Bronchial epithelial cell (primary cell): ENCODE results near the gene DNAJB8. TPM values are rescaled to one million over a fixed set of nuclear protein-coding genes. Genes with fewer than 3 reads are reported as not detected.
A peak's percentile ranks its signal among the peaks of the same experiment; 100 is the strongest.

Experiments
- DNase-seq: peaks from one replicate; pipeline ENCODE4 v3.0.0-alpha.2; 2010; ENCODE audit warnings: low read depth
- FAIRE-seq: peaks from 2 replicates; lab custom pipeline; 2011; peaks lifted over from hg19 to GRCh38; lab: Jason Lieb, UNC
- H3K27me3 ChIP-seq: 2 replicates; pipeline ENCODE4 v1.5.1; 2011; ENCODE audit warnings: low read length; ENCODE audit not compliant: control insufficient read depth, insufficient read depth
- H3K36me3 ChIP-seq: 2 replicates; pipeline ENCODE4 v1.5.1; 2011; ENCODE audit warnings: low read length; ENCODE audit not compliant: control insufficient read depth, insufficient read depth
- H3K4me3 ChIP-seq: 2 replicates; pipeline ENCODE4 v1.5.1; 2011; ENCODE audit warnings: mild to moderate bottlenecking, low read depth, low read length, control low read depth
- CTCF ChIP-seq: IDR thresholded peaks from 2 replicates; pipeline ENCODE4 v1.5.1; 2011; ENCODE audit warnings: mild to moderate bottlenecking, moderate library complexity, low read length, control low read depth, inconsistent platforms; ENCODE audit not compliant: insufficient read depth, severe bottlenecking
- total RNA-seq: library from RNA; depleted of rRNA; stranded (reverse); fragments of >200 nt; gene quantifications from 2 replicates; pipeline ENCODE4 v1.2.1, GENCODE V29; 2014

The DNAJB8 gene
- total RNA-seq, 1 donor from 2014 or later: not detected

GRCh38 chr3:128427872-128428822, 38.5 kb downstream of the DNAJB8 start:
- Histone ChIP-seq H3K4me3 (no peak overlapping the region), H3K36me3 (no peaks in the 10 kb centered on the region), H3K27me3 (peaks cover 20% of the 10 kb centered on the region)
- TF ChIP-seq CTCF: no peak
- peak; percentile 88 for FAIRE-seq
- no peak for DNase-seq

GRCh38 chr3:128427175-128427857, 39.4 kb downstream of the DNAJB8 start:
- Histone ChIP-seq H3K36me3 (no peaks in the 10 kb centered on the region), H3K4me3 (no peak overlapping the region), H3K27me3 (peaks cover 17% of the 10 kb centered on the region)
- DNase-seq (no peak), FAIRE-seq (no peak)
- no peak for TF ChIP-seq CTCF

- DNase-seq: no peak
- FAIRE-seq: no peak
- H3K27me3 ChIP-seq: peaks cover 9% of the 10 kb centered on the region
These were observed 40.4 kb downstream of the DNAJB8 start for GRCh38 chr3:128426128-128426921.

GRCh38 chr3:128425846-128426127, 40.9 kb downstream of the DNAJB8 start:
- FAIRE-seq (no peak), DNase-seq (no peak)
- Histone ChIP-seq H3K4me3 (no peak overlapping the region), H3K27me3 (peaks cover 7% of the 10 kb centered on the region), H3K36me3 (no peaks in the 10 kb centered on the region)
- TF ChIP-seq CTCF: no peak

More at GRCh38 chr3:128426128-128426921, 40.4 kb downstream of the DNAJB8 start:
- peak; percentile 79 for TF ChIP-seq CTCF
- peak overlapping the region; percentile 17 for H3K4me3 ChIP-seq
- H3K36me3 ChIP-seq: no peaks in the 10 kb centered on the region

GRCh38 chr3:128425142-128425845, 41.4 kb downstream of the DNAJB8 start:
- H3K27me3 ChIP-seq: peaks cover 6% of the 10 kb centered on the region
- no peaks in the 10 kb centered on the region for H3K36me3 ChIP-seq
- FAIRE-seq (no peak), DNase-seq (no peak)
- no peak for TF ChIP-seq CTCF
- H3K4me3 ChIP-seq: no peak overlapping the region
